SK-N-SH (cell line): ENCODE results near the gene PTTG1IP2.

Source experiments
- CTCF ChIP-seq: fragments of 200-600 bp; sonication (generic); IDR thresholded peaks from 2 replicates; pipeline ENCODE4 v1.6.1; 2017; ENCODE audit warnings: antibody characterized with exemption, mild to moderate bottlenecking, moderate library complexity
- EP300 ChIP-seq, 2 experiments: IDR thresholded peaks; 2 replicates each; pipeline versions ENCODE4 v1.4.0 to v1.6.1; 2012; ENCODE audit warnings: borderline replicate concordance in 1 of 2, low read depth in 1 of 2, low read length in 1 of 2
- JUND ChIP-seq: IDR thresholded peaks from 2 replicates; pipeline ENCODE4 v1.4.0; 2012
- MAX ChIP-seq: IDR thresholded peaks from 2 replicates; pipeline ENCODE4 v1.4.0; 2012; ENCODE audit warnings: low read depth
- MEF2A ChIP-seq: IDR thresholded peaks from 2 replicates; pipeline ENCODE4 v1.4.0; 2012; ENCODE audit warnings: low read depth, borderline replicate concordance
- NFIC ChIP-seq: IDR thresholded peaks from 2 replicates; pipeline ENCODE4 v1.4.0; 2012; ENCODE audit warnings: borderline replicate concordance
- POLR2AphosphoS5 ChIP-seq: IDR thresholded peaks from 2 replicates; pipeline ENCODE4 v1.6.1; 2012; ENCODE audit warnings: low read depth, low read length
- RAD21 ChIP-seq: IDR thresholded peaks from 2 replicates; pipeline ENCODE4 v1.6.1; 2012; ENCODE audit warnings: mild to moderate bottlenecking, low read length
- RFX5 ChIP-seq: IDR thresholded peaks from 2 replicates; pipeline ENCODE4 v1.6.1; 2012; ENCODE audit warnings: mild to moderate bottlenecking, improper control_type of control experiment, low read length
- SMC3 ChIP-seq: IDR thresholded peaks from 2 replicates; pipeline ENCODE4 v1.6.1; 2012; ENCODE audit warnings: low read depth, low read length, improper control_type of control experiment
- TCF12 ChIP-seq: IDR thresholded peaks from 2 replicates; pipeline ENCODE4 v1.4.0; 2012
- USF2 ChIP-seq: fragments of 150-350 bp; IDR thresholded peaks from 2 replicates; pipeline ENCODE4 v1.6.1; 2017; ENCODE audit warnings: antibody characterized with exemption, low read length, low read depth, borderline replicate concordance

GRCh38 chr7:90487808-90488207, 18.4 kb downstream of the PTTG1IP2 start:
- TF ChIP-seq JUND (no peak), EP300 (IDR thresholded peaks at IDR 0.05; ENCODE audit: borderline replicate concordance in 1 of 2, low read depth in 1 of 2, low read length in 1 of 2) (no peak), USF2 (no peak), CTCF (no peak), MEF2A (no peak), SMC3 (no peak), NFIC (no peak), POLR2AphosphoS5 (no peak), MAX (no peak), TCF12 (no peak), RAD21 (no peak), RFX5 (no peak)
